Activated CD8-positive, alpha-beta memory T cell treated with anti-CD3 and anti-CD28 coated beads for 48 hours (primary cell): ENCODE results near the gene DPP6.

Source experiments
- DNase-seq, 3 experiments: peaks; one replicate each; pipeline ENCODE4 v3.0.0-alpha.2; 2020; ENCODE audit warnings: low read depth in 2 of 3, low spot score in 2 of 3

DPP6 gene

GRCh38 chr7:154853727-154854095 lies 801.5 kb downstream of the DPP6 start:
- DNase-seq = no peak

- no peak for DNase-seq
These were observed 802.6 kb downstream of the DPP6 start for GRCh38 chr7:154854836-154855235.

GRCh38 chr7:154855366-154855765 lies 803.2 kb downstream of the DPP6 start:
- DNase-seq = no peak

- no peak for DNase-seq
These were observed 804.5 kb downstream of the DPP6 start for GRCh38 chr7:154856733-154857132.

- DNase-seq = no peak
These were observed 805.0 kb downstream of the DPP6 start for GRCh38 chr7:154857240-154857639.

- no peak for DNase-seq
These were observed 805.8 kb downstream of the DPP6 start for GRCh38 chr7:154857728-154858681.

- DNase-seq = no peak
These were observed 806.8 kb downstream of the DPP6 start for GRCh38 chr7:154858836-154859537.

GRCh38 chr7:154859747-154860620 lies 807.8 kb downstream of the DPP6 start:
- no peak for DNase-seq

- DNase-seq = no peak
These were observed 808.6 kb downstream of the DPP6 start for GRCh38 chr7:154860621-154861375.

- no peak for DNase-seq
These were observed 809.4 kb downstream of the DPP6 start for GRCh38 chr7:154861589-154861988.

- no peak for DNase-seq
These were observed 810.1 kb downstream of the DPP6 start for GRCh38 chr7:154862153-154862791.

- no peak for DNase-seq
These were observed 811.7 kb downstream of the DPP6 start for GRCh38 chr7:154863766-154864522.

GRCh38 chr7:154864523-154864891 lies 812.3 kb downstream of the DPP6 start:
- no peak for DNase-seq

- DNase-seq = no peak
These were observed 813.9 kb downstream of the DPP6 start for GRCh38 chr7:154865984-154866685.

GRCh38 chr7:154867068-154867467 lies 814.9 kb downstream of the DPP6 start:
- no peak for DNase-seq

- no peak for DNase-seq
These were observed 816.7 kb downstream of the DPP6 start for GRCh38 chr7:154868921-154869320.

- DNase-seq = no peak
These were observed 817.2 kb downstream of the DPP6 start for GRCh38 chr7:154869436-154869835.

- no peak for DNase-seq
These were observed 819.3 kb downstream of the DPP6 start for GRCh38 chr7:154871507-154871906.
